Activated CD8-positive, alpha-beta T cell treated with anti-CD3 and anti-CD28 coated beads for 36 hours (primary cell): ENCODE data around the gene RAB40C. TPM values are rescaled to one million over a fixed set of nuclear protein-coding genes. Genes with fewer than 3 reads are reported as not detected.

Experiments
- ATAC-seq: fragments of 200-7000 bp; cut with Tn5 transposase; one replicate; pipeline ENCODE4 v1.10.0; 2021; ENCODE audit warnings: mild to moderate bottlenecking, moderate library complexity
- CTCF ChIA-PET: fragments of 350-600 bp; sonication (Branson Sonifier 250); formaldehyde crosslinking; loops from one replicate; lab custom pipeline; 2021; ENCODE audit warnings: antibody characterized with exemption; lab: Charles Lee
- POLR2A ChIA-PET: fragments of 350-600 bp; sonication (Branson Sonifier 250); formaldehyde crosslinking; loops from one replicate; lab custom pipeline; 2021; ENCODE audit warnings: antibody characterized with exemption; lab: Charles Lee
- DNase-seq: peaks from one replicate; pipeline ENCODE4 v3.0.0-alpha.2; 2020
- H3K27ac Mint-ChIP-seq: one replicate; pipeline ENCODE4 v1.8.0; 2021; ENCODE audit warnings: mild to moderate bottlenecking, mixed read lengths
- H3K27me3 Mint-ChIP-seq: one replicate; pipeline ENCODE4 v1.8.0; 2021; ENCODE audit warnings: mixed read lengths
- H3K36me3 Mint-ChIP-seq: one replicate; pipeline ENCODE4 v1.8.0; 2021; ENCODE audit warnings: low read depth, mixed read lengths
- H3K4me1 Mint-ChIP-seq: one replicate; pipeline ENCODE4 v1.8.0; 2021; ENCODE audit warnings: low read depth, mixed read lengths
- H3K4me3 Mint-ChIP-seq: one replicate; pipeline ENCODE4 v1.8.0; 2021; ENCODE audit warnings: mild to moderate bottlenecking, moderate library complexity, mixed read lengths
- H3K9me3 Mint-ChIP-seq: one replicate; pipeline ENCODE4 v1.8.0; 2021; ENCODE audit warnings: mixed read lengths
- CTCF ChIP-seq: fragments of 200-600 bp; IDR thresholded peaks from one replicate; pipeline ENCODE4 v1.8.0; 2022; ENCODE audit warnings: antibody characterized with exemption, mild to moderate bottlenecking
- intact Hi-C: fragments of 100-400 bp; cut with micrococcal nuclease; formaldehyde crosslinking; loops from one replicate; pipeline ENCODE4 v1.10.0; 2022
- total RNA-seq, 2 experiments: library from RNA; stranded (reverse); gene quantifications; one replicate each; pipeline ENCODE4 v1.2.3, GENCODE V29; 2021

RAB40C gene
- total RNA-seq, 2 experiments from 2014 or later, result 8.1 to 8.8 TPM

- Mint-ChIP-seq H3K4me3 (no peak overlapping the region), H3K27me3 (no peaks in the 10 kb centered on the region), H3K4me1 (no peaks in the 10 kb centered on the region), H3K9me3 (no peaks in the 10 kb centered on the region), H3K27ac (no peak overlapping the region), H3K36me3 (no peaks in the 10 kb centered on the region)
- DNase-seq, result no peak
- intact Hi-C loops, result no loop called here
- no peak for ATAC-seq
- ChIA-PET CTCF (no interaction called here), POLR2A (no interaction called here)
- no peak for TF ChIP-seq CTCF
Measured at GRCh38 chr16:627454-628239, 37.8 kb downstream of the RAB40C start.

- CTCF ChIA-PET, result no interaction called here
- no peaks in the 10 kb centered on the region for H3K9me3 Mint-ChIP-seq
Measured at GRCh38 chr16:628321-629061, 38.6 kb downstream of the RAB40C start.

GRCh38 chr16:629185-629832 is 39.4 kb downstream of the RAB40C start:
- intact Hi-C loops, result no loop called here
- no peaks in the 10 kb centered on the region for H3K9me3 Mint-ChIP-seq
- DNase-seq (no peak), ATAC-seq (no peak)
- no peak overlapping the region for H3K4me3 Mint-ChIP-seq
- no peaks in the 10 kb centered on the region for H3K4me1 Mint-ChIP-seq
- H3K27ac Mint-ChIP-seq, result no peak overlapping the region
- no peak for TF ChIP-seq CTCF
- H3K27me3 Mint-ChIP-seq, result no peaks in the 10 kb centered on the region
- H3K36me3 Mint-ChIP-seq, result no peaks in the 10 kb centered on the region
- POLR2A ChIA-PET, result no interaction called here
- CTCF ChIA-PET, result no interaction called here

More at GRCh38 chr16:628321-629061, 38.6 kb downstream of the RAB40C start:
- H3K4me3 Mint-ChIP-seq, result no peak overlapping the region
- H3K36me3 Mint-ChIP-seq, result no peaks in the 10 kb centered on the region
- TF ChIP-seq CTCF, result no peak
- intact Hi-C loops, result no loop called here
- no peak overlapping the region for H3K27ac Mint-ChIP-seq
- ATAC-seq (no peak), DNase-seq (no peak)
- H3K27me3 Mint-ChIP-seq, result no peaks in the 10 kb centered on the region
- H3K4me1 Mint-ChIP-seq, result no peaks in the 10 kb centered on the region
- POLR2A ChIA-PET, result no interaction called here

GRCh38 chr16:629833-630248 is 40.0 kb downstream of the RAB40C start:
- Mint-ChIP-seq H3K27ac (no peak overlapping the region), H3K4me1 (peaks cover 2% of the 10 kb centered on the region), H3K4me3 (no peak overlapping the region), H3K9me3 (no peaks in the 10 kb centered on the region), H3K27me3 (no peaks in the 10 kb centered on the region), H3K36me3 (no peaks in the 10 kb centered on the region)
- ATAC-seq (no peak), DNase-seq (no peak)
- ChIA-PET CTCF (no interaction called here), POLR2A (no interaction called here)
- TF ChIP-seq CTCF, result no peak
- intact Hi-C loops, result no loop called here
